Subcutaneous abdominal adipose tissue (tissue), 5 donors: Measurements from ENCODE around the gene STARD5.

Source experiments
- H3K27ac ChIP-seq: one replicate; pipeline ENCODE4 v1.7.0; 2013; ENCODE audit warnings: low read depth, mild to moderate bottlenecking, inconsistent platforms, low read length, moderate library complexity
- H3K27me3 ChIP-seq, 5 donors: one replicate each; pipeline ENCODE4 v1.7.0; 2013; ENCODE audit warnings: low read length in 5 of 5, inconsistent platforms in 1 of 5; ENCODE audit not compliant: control insufficient read depth in 5 of 5, insufficient read depth in 4 of 5
- H3K36me3 ChIP-seq, 5 donors: one replicate each; pipeline ENCODE4 v1.7.0; 2013; ENCODE audit warnings: low read length in 5 of 5; ENCODE audit not compliant: control insufficient read depth in 5 of 5, insufficient read depth in 5 of 5
- H3K4me1 ChIP-seq, 5 donors: one replicate each; pipeline ENCODE4 v1.7.0; 2013; ENCODE audit warnings: low read length in 5 of 5, mild to moderate bottlenecking in 3 of 5, moderate library complexity in 1 of 5; ENCODE audit not compliant: control insufficient read depth in 5 of 5, insufficient read depth in 5 of 5
- H3K4me3 ChIP-seq, 5 donors: one replicate each; pipeline ENCODE4 v1.7.0; 2013; ENCODE audit warnings: low read length in 5 of 5, low read depth in 1 of 5
- H3K9ac ChIP-seq, 5 donors: one replicate each; pipeline ENCODE4 v1.7.0; 2013; ENCODE audit warnings: low read length in 5 of 5, mild to moderate bottlenecking in 4 of 5, moderate library complexity in 3 of 5
- H3K9me3 ChIP-seq, 5 donors: one replicate each; pipeline ENCODE4 v1.7.0; 2013; ENCODE audit warnings: low read length in 5 of 5; ENCODE audit not compliant: control insufficient read depth in 5 of 5
- donor health status: healthy.
- donor health status: healthy.
- donor health status: healthy.
- donor health status: healthy.
- donor health status: healthy.

STARD5 gene

GRCh38 chr15:81323944-81324881, at the start of gene STARD5:
STARD5 (minus strand) TSS chr15:81324141; CDS start chr15:81324099, 42 bp downstream.
- Histone ChIP-seq H3K27ac (no peak within 1 kb of the TSS), H3K9ac (peak within 1 kb of the TSS in 4 of 5 donors; percentile 65 to 84 (median 74)), H3K36me3 (peaks cover 0 to 16% (median 10%) of the 10 kb centered on the region in 5 donors), H3K27me3 (no peaks in the 10 kb centered on the region), H3K4me3 (peak within 1 kb of the TSS; percentile 68 to 88 (median 86)), H3K9me3 (no peaks in the 10 kb centered on the region), H3K4me1 (peaks cover 0 to 27% (median 17%) of the 10 kb centered on the region in 5 donors)

GRCh38 chr15:81373176-81373575, 49.2 kb upstream of the STARD5 start:
- Histone ChIP-seq H3K36me3 (no peaks in the 10 kb centered on the region), H3K4me1 (peaks cover 0 to 7% (median 0%) of the 10 kb centered on the region in 5 donors), H3K27me3 (peaks cover 0 to 9% (median 0%) of the 10 kb centered on the region in 5 donors), H3K9me3 (no peaks in the 10 kb centered on the region), H3K4me3 (no peak overlapping the region), H3K9ac (no peak overlapping the region), H3K27ac (no peak overlapping the region)

GRCh38 chr15:81372575-81372974, 48.6 kb upstream of the STARD5 start:
- no peaks in the 10 kb centered on the region for H3K9me3 ChIP-seq
- peaks cover 0 to 7% (median 0%) of the 10 kb centered on the region in 5 donors for H3K4me1 ChIP-seq
- H3K4me3 ChIP-seq, result no peak overlapping the region
- no peak overlapping the region for H3K27ac ChIP-seq
- no peaks in the 10 kb centered on the region for H3K36me3 ChIP-seq
- H3K27me3 ChIP-seq, result peaks cover 0 to 9% (median 0%) of the 10 kb centered on the region in 5 donors
- H3K9ac ChIP-seq, result no peak overlapping the region

GRCh38 chr15:81363718-81364500, 40.0 kb upstream of the STARD5 start:
- no peak overlapping the region for H3K4me3 ChIP-seq
- H3K36me3 ChIP-seq, result no peaks in the 10 kb centered on the region
- no peaks in the 10 kb centered on the region for H3K9me3 ChIP-seq
- no peak overlapping the region for H3K9ac ChIP-seq
- H3K27ac ChIP-seq, result no peak overlapping the region
- peaks cover 0 to 7% (median 0%) of the 10 kb centered on the region in 5 donors for H3K27me3 ChIP-seq
- no peaks in the 10 kb centered on the region for H3K4me1 ChIP-seq

- peaks cover 0 to 7% (median 0%) of the 10 kb centered on the region in 5 donors for H3K27me3 ChIP-seq
- H3K27ac ChIP-seq, result no peak overlapping the region
- no peak overlapping the region for H3K9ac ChIP-seq
- H3K36me3 ChIP-seq, result no peaks in the 10 kb centered on the region
- H3K9me3 ChIP-seq, result no peaks in the 10 kb centered on the region
- H3K4me1 ChIP-seq, result no peaks in the 10 kb centered on the region
- no peak overlapping the region for H3K4me3 ChIP-seq
Observed at GRCh38 chr15:81363276-81363675, 39.3 kb upstream of the STARD5 start.

GRCh38 chr15:81362790-81363189, 38.8 kb upstream of the STARD5 start:
- Histone ChIP-seq H3K27ac (no peak overlapping the region), H3K9me3 (no peaks in the 10 kb centered on the region), H3K27me3 (peaks cover 0 to 7% (median 0%) of the 10 kb centered on the region in 5 donors), H3K36me3 (no peaks in the 10 kb centered on the region), H3K4me3 (no peak overlapping the region), H3K9ac (no peak overlapping the region), H3K4me1 (no peaks in the 10 kb centered on the region)

- no peak overlapping the region for H3K4me3 ChIP-seq
- peaks cover 0 to 7% (median 0%) of the 10 kb centered on the region in 5 donors for H3K27me3 ChIP-seq
- H3K36me3 ChIP-seq, result no peaks in the 10 kb centered on the region
- peaks cover 0 to 2% (median 0%) of the 10 kb centered on the region in 5 donors for H3K9me3 ChIP-seq
- H3K27ac ChIP-seq, result no peak overlapping the region
- peaks cover 0 to under 1% (median 0%) of the 10 kb centered on the region in 5 donors for H3K4me1 ChIP-seq
- no peak overlapping the region for H3K9ac ChIP-seq
Observed at GRCh38 chr15:81361891-81362290, 38.0 kb upstream of the STARD5 start.

GRCh38 chr15:81360491-81360890, 36.5 kb upstream of the STARD5 start:
- H3K4me1 ChIP-seq, result peaks cover 0 to 3% (median 0%) of the 10 kb centered on the region in 5 donors
- no peaks in the 10 kb centered on the region for H3K36me3 ChIP-seq
- no peak overlapping the region for H3K27ac ChIP-seq
- peaks cover 0 to 2% (median 0%) of the 10 kb centered on the region in 5 donors for H3K9me3 ChIP-seq
- no peak overlapping the region for H3K4me3 ChIP-seq
- no peak overlapping the region for H3K9ac ChIP-seq
- H3K27me3 ChIP-seq, result peaks cover 0 to 7% (median 0%) of the 10 kb centered on the region in 5 donors

GRCh38 chr15:81358248-81358647, 34.3 kb upstream of the STARD5 start:
- Histone ChIP-seq H3K27me3 (peaks cover 0 to 7% (median 0%) of the 10 kb centered on the region in 5 donors), H3K27ac (no peak overlapping the region), H3K4me1 (peaks cover 0 to 3% (median 0%) of the 10 kb centered on the region in 5 donors), H3K36me3 (no peaks in the 10 kb centered on the region), H3K9me3 (peaks cover 0 to 2% (median 0%) of the 10 kb centered on the region in 5 donors), H3K4me3 (no peak overlapping the region), H3K9ac (no peak overlapping the region)
